ENCODE data around the gene TEAD1.

TEAD1 gene

DNA sequence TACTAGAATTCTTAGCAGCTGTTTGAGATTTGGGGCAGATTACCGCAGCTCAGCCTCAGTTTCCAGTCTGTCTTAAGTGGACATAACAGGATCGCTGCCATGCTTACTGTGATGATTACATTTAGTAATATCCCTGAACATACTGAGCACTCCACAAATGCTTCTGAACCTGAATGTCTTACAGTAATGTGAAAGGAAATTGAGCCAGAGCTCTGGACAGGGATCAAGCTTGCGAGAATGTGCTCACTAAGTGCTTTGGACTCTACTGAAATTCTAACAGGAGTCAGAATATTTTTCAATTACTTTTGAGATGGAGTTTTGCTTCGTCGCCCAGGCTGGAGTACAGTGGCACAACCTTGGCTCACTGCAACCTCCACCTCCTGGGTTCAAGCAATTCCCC is 216.3 kb downstream of the TEAD1 start:
- H3K27ac ChIP-seq: no peak overlapping the region
- H3K4me3 ChIP-seq: no peak overlapping the region

DNA sequence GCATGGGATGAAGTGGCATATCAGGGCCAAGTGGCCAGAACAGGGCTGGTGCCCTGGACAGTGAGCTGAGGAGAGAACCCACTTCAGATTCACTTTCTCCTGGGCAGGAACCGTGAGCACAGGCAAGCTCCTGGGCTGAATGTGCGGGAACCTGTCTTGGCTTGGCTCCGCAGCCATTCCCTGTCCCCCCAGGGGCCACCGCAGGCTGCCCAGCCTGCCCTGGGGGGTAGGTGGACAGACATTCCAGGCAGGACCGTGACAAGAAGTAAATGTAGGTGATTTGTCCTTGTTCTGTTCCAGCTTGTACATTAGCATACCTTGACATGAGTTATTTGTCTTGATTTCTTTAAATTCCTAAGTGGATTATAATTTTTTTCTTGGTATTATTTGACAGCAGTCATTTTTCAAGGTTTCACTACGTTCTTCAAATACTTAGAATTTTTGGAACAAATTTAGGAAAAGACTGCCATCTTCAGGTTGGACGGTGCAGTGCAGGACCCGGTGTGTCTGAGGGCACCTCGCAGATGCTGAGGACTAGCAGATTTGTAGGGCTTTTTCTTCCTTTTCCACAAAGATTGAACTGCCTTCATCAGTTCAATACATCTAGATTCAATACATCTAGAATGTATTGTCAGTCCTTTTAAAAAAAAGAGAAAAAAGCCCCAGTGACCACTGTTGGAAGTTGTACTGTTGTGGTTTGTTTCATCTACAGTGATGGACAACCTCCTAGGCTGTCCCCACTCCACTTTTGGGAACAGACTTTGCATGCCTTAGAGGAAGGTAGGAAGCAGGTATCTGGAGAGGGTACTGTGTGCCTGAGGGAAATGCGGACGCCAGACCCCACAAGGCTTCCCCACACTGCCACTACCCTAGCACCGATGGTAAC is 219.8 kb downstream of the TEAD1 start:
- Histone ChIP-seq H3K27ac (peak overlapping the region in 2 of 21 experiments; percentile 20 to 63), H3K4me3 (no peak overlapping the region)

DNA sequence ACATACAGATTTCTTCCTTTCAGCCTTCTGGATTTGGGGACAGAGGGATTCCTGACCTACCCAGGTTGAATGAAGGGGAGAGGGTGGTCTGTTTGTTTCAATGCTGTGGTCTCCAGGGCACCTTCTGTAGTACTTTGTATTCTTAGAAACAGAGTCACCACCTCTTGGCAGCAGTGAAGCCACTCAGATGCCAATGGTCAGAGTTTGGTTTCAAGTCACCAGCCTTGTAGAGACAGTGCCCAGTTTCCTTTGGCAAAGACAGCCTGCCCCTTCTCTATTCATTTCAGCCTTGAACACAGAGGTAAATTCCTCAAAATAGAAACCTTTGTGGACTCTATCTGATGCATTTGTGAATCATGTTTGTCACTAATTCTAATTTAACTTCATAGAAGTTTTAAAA is 223.2 kb downstream of the TEAD1 start:
- H3K27ac ChIP-seq: no peak overlapping the region
- no peak overlapping the region for H3K4me3 ChIP-seq

DNA sequence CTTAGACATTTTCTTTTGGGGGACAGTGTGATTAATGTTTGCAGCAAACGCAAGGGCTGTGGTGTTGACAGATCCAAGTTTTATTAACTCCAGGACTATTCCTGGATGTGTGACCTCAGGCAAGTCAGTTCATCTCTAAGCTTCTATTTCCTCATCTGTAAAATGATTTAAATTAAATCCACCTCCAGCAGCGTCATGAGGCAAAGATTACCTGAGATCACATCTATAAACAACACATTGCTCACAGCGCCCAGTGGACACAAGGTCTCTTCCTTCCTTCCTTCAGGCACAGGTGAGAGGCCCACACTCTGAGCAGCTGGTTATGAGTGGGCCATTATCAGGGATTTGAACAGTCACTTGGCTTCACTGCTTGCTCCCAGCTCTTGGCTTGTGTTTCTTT is 223.6 kb downstream of the TEAD1 start:
- Histone ChIP-seq H3K27ac (no peak overlapping the region), H3K4me3 (no peak overlapping the region)

DNA sequence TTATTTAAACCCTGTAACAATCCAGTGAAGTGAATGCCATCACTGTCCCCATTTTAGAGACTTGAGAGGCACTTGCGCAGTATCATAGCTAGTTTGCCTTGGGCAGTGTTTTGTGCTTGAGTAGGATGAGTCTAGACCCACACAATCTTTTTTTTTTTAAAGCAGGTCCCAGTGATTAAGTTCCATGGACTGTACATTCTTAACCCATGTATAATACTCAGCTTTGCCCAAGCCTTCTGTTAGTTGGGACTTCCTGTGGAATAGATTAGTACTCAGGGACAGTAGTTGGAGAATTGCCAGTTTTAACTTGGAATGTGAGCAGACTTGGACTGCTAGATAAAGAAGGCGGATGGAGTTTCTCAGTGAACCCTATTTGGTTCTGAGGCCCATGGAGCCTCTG is 226.3 kb downstream of the TEAD1 start:
- Histone ChIP-seq H3K27ac (no peak overlapping the region), H3K4me3 (no peak overlapping the region)

DNA sequence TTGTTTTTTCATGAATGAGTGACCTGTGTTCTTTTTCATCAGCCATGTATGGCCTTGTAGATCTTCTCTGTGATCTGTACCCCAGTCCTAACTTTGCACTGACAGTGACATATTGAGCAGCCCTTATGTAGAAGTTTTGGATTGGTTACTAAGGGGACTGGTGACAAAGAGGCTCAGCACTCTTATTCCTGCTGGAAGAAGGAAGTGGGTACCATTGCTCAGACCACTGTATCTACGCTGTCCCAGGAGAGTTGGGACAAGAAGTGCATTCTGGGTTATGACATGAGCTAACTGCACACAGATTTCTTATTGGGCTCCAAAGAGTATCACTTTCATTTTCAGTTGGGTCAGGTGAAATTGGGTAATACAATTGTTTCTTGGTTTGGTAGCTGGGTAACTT is 227.1 kb downstream of the TEAD1 start:
- no peak overlapping the region for H3K4me3 ChIP-seq
- no peak overlapping the region for H3K27ac ChIP-seq

DNA sequence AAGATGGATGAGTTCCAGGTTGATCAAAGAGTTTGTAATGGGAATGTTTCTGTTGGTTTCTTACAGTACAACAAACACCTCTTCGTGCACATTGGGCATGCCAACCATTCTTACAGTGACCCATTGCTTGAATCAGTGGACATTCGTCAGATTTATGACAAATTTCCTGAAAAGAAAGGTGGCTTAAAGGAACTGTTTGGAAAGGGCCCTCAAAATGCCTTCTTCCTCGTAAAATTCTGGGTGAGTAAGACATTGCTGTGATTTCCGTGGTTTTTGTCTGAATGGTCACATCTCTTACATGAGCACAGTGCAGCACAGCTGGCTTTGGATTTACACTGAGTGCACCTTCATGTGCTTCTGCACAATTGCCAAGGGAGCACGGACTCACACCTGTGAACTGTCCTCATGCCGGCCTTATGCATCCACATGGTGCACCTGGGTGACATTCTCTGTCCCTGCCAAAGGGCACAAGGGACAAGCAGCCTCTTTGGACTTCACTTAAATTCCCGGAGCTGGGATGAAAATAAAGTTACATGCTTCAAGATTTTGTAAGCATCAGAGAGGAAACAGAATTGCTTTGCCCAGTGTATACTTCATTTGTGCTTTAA is 227.8 kb downstream of the TEAD1 start:
- Histone ChIP-seq H3K27ac (no peak overlapping the region), H3K4me3 (no peak overlapping the region)

DNA sequence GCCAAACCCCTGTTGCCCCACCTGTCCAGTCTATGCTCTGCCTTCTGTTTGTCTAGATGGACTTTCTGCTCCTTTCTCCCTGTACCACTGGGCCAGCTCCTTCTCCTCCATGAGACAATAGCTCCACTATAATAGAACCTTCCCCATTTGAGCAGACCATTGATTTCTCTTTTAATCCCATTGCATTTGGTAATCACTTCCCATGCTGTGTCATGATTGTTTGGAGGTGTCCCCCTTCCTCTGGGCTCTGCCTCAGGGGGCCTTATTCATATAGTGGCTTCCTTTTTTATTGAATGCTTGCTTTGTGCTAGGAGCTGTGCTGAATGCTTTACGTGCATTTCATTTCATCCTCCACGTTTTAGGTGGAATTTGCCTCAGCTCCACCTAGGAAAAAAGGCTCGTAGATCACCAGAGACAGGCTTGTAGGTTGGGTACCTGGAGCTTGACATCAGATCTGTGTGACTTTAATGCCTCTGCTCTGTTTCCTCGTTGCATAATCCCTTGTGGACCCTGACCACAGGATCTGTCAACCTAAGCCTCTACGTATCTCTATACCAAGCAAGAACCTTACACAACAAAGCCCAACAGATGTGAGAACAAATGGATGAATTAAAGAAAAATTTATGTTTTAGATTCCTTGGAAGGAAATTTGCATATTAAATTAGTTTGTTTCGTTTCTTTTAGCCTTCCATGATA is 228.7 kb downstream of the TEAD1 start:
- Histone ChIP-seq H3K27ac (no peak overlapping the region), H3K4me3 (no peak overlapping the region)

DNA sequence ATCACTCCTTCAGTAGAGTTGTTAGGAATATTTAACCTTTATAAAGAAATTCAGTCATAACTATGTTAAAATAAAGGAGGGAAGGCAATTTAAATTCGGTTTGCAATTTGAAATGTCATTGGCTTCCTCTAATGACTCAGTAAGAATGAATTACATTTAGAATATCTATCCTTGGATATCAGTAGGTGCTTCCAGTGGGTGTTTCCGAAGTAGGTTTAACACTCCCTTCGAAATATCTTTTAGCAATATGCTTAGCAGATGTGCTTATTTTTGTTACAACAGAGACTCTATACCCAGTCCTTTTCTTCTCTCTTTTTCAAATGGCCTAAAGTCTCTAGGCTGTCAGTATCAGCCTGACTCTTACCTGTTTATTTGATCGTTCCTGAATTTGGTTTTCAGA is 231.2 kb downstream of the TEAD1 start:
- Histone ChIP-seq H3K4me3 (no peak overlapping the region), H3K27ac (no peak overlapping the region)

DNA sequence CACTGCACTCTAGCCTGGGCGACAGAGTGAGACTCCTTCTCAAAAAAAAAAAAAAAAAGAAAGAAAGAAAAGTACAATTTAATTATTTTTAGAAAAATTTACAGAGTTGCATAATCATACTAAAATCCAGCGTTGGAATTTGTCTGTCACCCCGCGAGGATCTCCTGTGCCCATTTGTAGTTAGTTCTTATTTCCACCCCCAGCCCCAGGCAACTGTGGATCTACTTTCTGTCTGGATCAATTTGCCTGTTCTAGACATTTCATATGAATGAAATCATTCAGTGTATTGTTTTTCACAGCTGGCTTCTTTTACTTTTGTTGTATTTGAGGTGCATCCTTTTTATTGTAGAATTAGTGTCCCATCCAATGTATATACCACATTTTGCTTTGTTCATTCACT is 232.3 kb downstream of the TEAD1 start:
- H3K27ac ChIP-seq: no peak overlapping the region
- H3K4me3 ChIP-seq: no peak overlapping the region

DNA sequence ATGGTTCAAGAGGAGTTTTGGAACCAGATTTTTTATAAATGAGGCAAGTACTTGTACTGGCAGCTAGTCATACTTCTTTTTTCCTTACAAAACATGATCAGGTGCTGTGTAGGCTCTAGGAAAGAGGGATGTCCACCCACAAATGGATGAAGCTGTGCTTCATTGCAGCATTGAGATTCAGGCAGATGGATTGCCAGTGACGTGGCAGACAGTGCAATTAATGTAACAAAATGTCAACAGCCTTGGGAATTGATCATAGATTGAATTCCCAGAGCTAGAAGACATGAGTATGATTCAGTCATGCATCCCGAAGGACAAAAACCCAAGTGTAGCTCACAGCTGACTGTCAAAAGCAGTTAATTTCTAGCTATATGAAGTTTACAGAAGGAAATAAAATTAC is 235.7 kb downstream of the TEAD1 start:
- Histone ChIP-seq H3K4me3 (no peak overlapping the region), H3K27ac (no peak overlapping the region)

DNA sequence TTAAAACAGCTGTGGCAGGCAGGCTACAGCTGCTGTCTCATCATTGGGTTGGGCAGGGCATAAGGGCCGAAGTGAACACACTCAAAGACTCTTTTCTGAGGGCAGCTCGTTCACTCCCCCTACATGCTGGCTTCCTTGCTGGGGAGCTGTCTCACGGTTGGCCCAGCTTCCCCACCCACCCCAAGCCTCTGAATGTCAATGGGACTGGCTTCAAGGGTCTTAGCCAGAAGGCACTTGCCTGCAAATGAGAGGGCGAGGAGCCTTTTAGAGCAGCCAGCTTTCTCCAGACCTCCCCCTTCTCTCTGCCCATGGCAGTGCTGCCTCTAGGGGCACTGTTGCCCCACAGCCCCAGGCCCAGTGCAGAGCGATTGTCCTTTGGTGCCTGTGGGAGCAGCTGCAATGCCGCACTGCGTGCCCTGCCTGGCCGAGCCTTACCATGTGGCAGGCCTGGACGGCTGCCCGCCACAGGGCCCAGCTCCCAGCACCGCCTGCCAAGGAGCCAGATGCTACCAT is 240.2 kb downstream of the TEAD1 start:
- Histone ChIP-seq H3K4me3 (no peak overlapping the region), H3K27ac (peak overlapping the region in 3 of 21 experiments; percentile 3 to 58 (median 27))

DNA sequence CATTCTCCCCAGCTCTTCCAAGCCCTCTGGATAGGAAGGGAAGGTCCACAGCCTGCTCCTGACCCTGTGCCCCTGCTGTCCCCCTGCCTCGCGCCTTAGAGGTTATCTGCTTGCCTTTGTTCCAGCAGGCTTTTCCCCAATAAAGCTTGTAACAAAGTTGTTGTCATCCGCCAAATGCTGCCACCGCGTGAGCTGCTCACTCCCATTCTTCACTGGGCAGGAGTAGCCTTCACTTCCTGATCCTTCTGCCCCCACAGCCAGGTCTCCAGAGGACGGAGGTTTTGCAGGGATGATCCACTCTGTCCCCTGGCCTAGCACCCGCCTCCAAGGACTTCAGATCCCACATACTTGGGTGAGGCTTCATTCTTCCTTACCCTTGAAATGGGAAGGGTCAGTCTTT is 240.9 kb downstream of the TEAD1 start:
- H3K4me3 ChIP-seq: no peak overlapping the region
- H3K27ac ChIP-seq: peak overlapping the region in 4 of 21 experiments; percentile 3 to 58 (median 21)

DNA sequence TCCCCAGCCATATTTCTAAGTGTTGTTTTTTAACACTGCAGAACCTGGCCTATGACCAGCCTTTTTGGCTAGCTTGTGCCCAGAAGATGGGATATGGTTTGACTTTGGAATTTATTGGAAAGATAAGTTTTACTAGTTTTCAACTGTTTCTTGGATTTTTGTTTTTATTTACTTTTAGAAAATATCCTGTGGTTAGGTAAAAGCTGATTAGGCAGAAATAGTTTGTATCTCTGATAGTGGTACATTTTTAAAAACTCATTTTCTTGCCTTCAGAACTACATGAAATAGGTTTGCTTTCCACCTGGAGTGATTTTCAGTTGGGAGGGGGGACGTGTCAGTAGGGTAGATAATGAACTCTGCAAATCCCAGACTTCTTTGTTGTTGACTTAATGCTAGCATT is 243.6 kb downstream of the TEAD1 start:
- Histone ChIP-seq H3K27ac (no peak overlapping the region), H3K4me3 (no peak overlapping the region)

DNA sequence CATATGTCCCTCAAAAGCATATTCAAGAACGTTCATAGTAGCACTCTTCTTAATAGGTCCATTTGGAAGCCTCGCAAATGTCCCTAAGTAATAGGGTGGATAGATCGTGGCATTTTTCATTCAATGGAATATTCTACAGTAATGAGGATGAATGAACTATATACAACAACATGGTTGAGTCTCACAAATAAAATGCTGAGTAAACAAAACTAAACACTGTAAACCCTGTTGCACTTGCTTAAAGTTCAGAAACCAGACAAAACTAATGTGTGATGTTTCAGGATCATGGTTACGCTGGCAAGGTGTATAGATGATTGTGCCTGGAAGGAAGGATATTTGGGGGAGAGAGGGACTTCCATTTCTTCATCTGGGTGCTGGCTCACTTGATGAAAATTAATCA is 244.4 kb downstream of the TEAD1 start:
- Histone ChIP-seq H3K4me3 (no peak overlapping the region), H3K27ac (no peak overlapping the region)

DNA sequence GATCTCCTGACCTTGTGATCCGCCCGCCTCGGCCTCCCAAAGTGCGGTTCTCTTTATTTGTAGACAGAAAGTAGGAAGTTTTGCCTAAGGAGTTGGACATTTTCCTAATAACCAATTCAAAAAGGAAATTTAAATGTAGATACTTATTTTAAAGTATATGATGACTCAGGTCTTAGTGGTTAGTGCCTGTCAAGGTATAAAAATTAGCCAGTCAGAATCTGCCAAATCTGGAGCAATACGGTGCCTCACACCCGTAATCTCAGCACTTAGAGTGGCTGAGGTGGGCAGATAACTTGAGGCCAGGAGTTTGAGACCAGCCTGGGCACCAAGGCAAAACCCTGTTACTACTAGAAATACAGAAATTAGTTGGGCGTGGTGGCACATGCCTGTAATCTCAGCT is 248.2 kb downstream of the TEAD1 start:
- H3K27ac ChIP-seq: no peak overlapping the region
- no peak overlapping the region for H3K4me3 ChIP-seq

DNA sequence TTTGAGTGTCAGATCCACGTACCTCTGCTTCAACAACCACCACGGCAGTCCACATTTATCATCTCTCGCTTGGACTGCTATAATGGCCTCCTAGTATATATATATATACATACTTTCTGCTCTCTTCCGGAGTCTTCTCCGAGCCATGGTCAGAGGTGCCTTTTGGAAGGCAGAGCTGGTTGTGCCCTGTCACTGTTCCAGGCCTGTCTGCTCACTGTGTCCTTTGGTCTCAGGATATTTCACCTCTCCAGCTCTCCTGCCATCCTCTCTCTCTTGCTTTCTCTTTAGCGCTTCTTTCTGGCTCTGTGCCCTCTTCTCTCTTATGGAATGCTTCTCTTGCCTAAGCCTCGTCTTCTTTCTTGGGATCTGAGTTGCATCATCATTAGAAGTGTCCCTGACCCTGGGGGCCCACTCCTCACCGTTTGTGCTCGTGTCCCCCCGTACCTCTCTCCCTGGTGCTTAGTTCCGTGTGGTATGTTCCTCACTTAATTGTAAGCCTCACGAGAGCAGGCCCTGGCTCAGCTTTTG is 248.8 kb downstream of the TEAD1 start:
- H3K27ac ChIP-seq: no peak overlapping the region

DNA sequence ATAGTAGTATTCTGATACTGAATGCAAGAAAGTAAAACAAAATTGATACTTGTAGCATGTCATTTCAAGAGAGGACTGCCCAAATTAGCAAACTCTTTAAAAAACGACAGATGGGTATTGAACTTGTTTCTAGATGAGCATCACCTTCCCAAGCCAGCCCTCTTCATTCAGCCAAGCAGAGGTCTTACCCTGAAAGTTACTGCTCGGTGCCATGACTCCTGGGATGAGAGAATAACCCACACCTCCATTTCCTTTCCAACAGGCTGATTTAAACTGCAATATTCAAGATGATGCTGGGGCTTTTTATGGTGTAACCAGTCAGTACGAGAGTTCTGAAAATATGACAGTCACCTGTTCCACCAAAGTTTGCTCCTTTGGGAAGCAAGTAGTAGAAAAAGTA is 250.4 kb downstream of the TEAD1 start:
- no peak overlapping the region for H3K27ac ChIP-seq
- no peak overlapping the region for H3K4me3 ChIP-seq

More for the DNA sequence above, 248.8 kb downstream of the TEAD1 start:
- H3K4me3 ChIP-seq: no peak overlapping the region

DNA sequence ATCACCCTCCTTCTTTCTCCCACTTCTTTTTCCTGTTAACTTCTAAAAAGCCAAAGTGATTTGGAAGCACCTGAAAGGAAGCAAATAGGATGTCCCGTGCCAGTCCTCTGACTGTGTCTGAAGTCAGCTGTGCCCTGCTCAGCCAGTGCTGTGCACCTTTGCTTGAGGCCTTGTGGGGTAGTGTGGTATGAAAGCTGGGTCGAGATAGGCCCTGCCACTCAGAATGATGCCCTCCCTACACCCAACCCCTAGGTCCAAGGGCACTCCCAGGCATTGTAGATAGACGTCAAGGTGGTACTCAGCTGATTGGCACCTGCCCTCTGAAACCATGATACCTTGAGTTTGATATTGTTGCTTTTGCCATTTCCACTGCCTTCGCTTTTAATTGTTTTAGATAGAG is 251.3 kb downstream of the TEAD1 start:
- H3K27ac ChIP-seq: no peak overlapping the region
- H3K4me3 ChIP-seq: no peak overlapping the region

DNA sequence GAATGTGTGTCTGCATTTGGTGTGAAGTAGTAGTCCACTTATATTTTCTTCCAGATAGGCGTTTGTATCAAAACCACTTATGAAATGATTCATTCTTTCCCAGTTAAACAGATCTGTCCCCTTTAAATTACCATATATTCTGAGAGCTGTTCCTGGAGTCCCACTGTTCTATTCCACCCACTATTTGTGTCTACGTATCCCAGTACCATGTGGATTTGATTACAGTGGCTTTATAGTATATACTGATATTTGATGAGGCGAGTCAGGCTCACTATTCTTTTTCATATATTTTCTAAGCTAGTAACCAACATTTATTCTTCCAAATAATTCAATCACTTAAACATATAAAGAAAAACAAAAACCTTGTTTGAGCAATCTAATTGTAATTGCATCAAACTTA is 253.0 kb downstream of the TEAD1 start:
- no peak overlapping the region for H3K4me3 ChIP-seq
- H3K27ac ChIP-seq: no peak overlapping the region
